Upper lobe of right lung (tissue), 1 donor: ENCODE data around the gene ITIH2. TPM values are rescaled to one million over a fixed set of nuclear protein-coding genes. Genes with fewer than 3 reads are reported as not detected.

Experiments used
- ATAC-seq: fragments of 200-7000 bp; cut with Tn5 transposase; one replicate; pipeline ENCODE4 v1.9.1; 2020; ENCODE audit warnings: mild to moderate bottlenecking, moderate library complexity
- DNase-seq: peaks from one replicate; pipeline ENCODE4 v3.0.0-alpha.2; 2020
- H3K27ac ChIP-seq: fragments of 200-600 bp; one replicate; pipeline ENCODE4 v1.8.0; 2022
- H3K27me3 ChIP-seq: fragments of 200-600 bp; one replicate; pipeline ENCODE4 v1.8.0; 2022; ENCODE audit warnings: mild to moderate bottlenecking
- H3K36me3 ChIP-seq: fragments of 200-600 bp; one replicate; pipeline ENCODE4 v1.8.0; 2022
- H3K4me1 ChIP-seq: fragments of 200-600 bp; one replicate; pipeline ENCODE4 v1.8.0; 2022
- H3K4me3 ChIP-seq: fragments of 200-600 bp; one replicate; pipeline ENCODE4 v1.8.0; 2022; ENCODE audit warnings: mild to moderate bottlenecking
- H3K9me3 ChIP-seq: fragments of 200-600 bp; one replicate; pipeline ENCODE4 v1.8.0; 2022
- intact Hi-C: fragments of 100-400 bp; cut with DNase I; formaldehyde crosslinking; loops from one replicate; pipeline ENCODE4 v1.11.0; 2022
- total RNA-seq: library from RNA; stranded (reverse); fragmentation: NEBNext Ultra II Directional; extraction: Animal tissue kit (Norgen Biotek cat#: 25700); gene quantifications from one replicate; pipeline ENCODE4 v1.2.1, GENCODE V29; 2021
- TF ChIP-seq, protein P1 (sequence below): fragments of 200-600 bp; IDR thresholded peaks from one replicate; pipeline ENCODE4 v1.8.0; 2022; ENCODE audit warnings: antibody characterized with exemption
- donor health status: DM: no; HTN: yes; CAD: no; lungs with severe emphysema.

Gene ITIH2
- total RNA-seq, 1 donor from 2014 or later = 1.3 TPM

DNA sequence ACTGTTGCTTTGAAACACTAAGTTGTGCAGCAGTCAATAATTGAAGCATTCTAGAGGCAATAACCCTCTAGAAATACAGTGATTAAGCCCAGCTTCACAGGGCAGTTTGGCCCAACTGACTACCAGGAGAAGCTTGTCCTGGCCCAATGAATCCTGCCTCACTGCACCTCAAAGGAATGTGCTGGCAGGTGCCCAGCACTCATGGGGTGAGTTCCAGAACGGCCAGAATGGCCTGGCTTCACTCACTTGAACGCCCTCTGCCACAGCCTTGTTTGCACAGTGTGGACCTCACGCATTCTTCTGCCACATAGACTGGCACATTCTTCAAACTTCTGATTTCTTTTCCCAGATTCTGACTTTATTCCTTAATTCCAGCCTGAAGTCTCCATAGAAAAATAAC, 6.6 kb upstream of the ITIH2 start:
- H3K36me3 ChIP-seq = no peaks in the 10 kb centered on the region
- H3K4me1 ChIP-seq = no peaks in the 10 kb centered on the region
- no peaks in the 10 kb centered on the region for H3K27me3 ChIP-seq
- TF ChIP-seq, protein P1, sequence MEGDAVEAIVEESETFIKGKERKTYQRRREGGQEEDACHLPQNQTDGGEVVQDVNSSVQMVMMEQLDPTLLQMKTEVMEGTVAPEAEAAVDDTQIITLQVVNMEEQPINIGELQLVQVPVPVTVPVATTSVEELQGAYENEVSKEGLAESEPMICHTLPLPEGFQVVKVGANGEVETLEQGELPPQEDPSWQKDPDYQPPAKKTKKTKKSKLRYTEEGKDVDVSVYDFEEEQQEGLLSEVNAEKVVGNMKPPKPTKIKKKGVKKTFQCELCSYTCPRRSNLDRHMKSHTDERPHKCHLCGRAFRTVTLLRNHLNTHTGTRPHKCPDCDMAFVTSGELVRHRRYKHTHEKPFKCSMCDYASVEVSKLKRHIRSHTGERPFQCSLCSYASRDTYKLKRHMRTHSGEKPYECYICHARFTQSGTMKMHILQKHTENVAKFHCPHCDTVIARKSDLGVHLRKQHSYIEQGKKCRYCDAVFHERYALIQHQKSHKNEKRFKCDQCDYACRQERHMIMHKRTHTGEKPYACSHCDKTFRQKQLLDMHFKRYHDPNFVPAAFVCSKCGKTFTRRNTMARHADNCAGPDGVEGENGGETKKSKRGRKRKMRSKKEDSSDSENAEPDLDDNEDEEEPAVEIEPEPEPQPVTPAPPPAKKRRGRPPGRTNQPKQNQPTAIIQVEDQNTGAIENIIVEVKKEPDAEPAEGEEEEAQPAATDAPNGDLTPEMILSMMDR = no peak
- no peaks in the 10 kb centered on the region for H3K9me3 ChIP-seq
- no peak overlapping the region for H3K4me3 ChIP-seq
- H3K27ac ChIP-seq = peak overlapping the region; percentile 24
- peak; percentile 85 for DNase-seq
- intact Hi-C loops = no loop called here
- peak; percentile 97 for ATAC-seq

DNA sequence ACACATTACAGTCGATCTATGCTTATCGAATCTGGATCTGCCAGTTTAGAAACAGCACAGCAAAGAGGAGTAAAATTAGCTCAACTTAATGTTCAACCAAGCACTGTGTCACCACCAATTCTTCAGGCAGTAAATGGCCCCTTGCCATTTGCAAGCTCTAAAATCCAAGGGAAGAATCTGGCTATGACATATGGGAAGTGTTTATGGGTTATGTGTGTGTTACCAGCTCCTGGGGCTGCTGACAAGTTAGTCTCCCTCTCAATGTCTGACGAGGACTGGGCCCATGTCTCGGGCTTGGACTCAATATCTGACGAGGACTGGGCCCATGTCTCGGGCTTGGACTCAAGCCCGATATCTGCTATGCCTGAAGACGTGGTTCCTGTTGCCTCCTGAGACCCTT, 5.7 kb upstream of the ITIH2 start:
- Histone ChIP-seq H3K4me3 (no peak overlapping the region), H3K27ac (no peak overlapping the region), H3K4me1 (no peaks in the 10 kb centered on the region), H3K9me3 (no peaks in the 10 kb centered on the region), H3K36me3 (no peaks in the 10 kb centered on the region), H3K27me3 (no peaks in the 10 kb centered on the region)
- TF ChIP-seq, protein P1 = no peak
- intact Hi-C loops = no loop called here
- ATAC-seq (no peak), DNase-seq (no peak)

- Histone ChIP-seq H3K4me1 (no peaks in the 10 kb centered on the region), H3K27me3 (peaks cover 3% of the 10 kb centered on the region), H3K27ac (no peak overlapping the region), H3K36me3 (no peaks in the 10 kb centered on the region), H3K9me3 (no peaks in the 10 kb centered on the region), H3K4me3 (no peak overlapping the region)
- no peak for DNase-seq
- no peak for ATAC-seq
- intact Hi-C loops = no loop called here
- TF ChIP-seq, protein P1 = no peak
Observed at GRCh38 chr10:7700577-7701125, 2.5 kb upstream of the ITIH2 start.

DNA sequence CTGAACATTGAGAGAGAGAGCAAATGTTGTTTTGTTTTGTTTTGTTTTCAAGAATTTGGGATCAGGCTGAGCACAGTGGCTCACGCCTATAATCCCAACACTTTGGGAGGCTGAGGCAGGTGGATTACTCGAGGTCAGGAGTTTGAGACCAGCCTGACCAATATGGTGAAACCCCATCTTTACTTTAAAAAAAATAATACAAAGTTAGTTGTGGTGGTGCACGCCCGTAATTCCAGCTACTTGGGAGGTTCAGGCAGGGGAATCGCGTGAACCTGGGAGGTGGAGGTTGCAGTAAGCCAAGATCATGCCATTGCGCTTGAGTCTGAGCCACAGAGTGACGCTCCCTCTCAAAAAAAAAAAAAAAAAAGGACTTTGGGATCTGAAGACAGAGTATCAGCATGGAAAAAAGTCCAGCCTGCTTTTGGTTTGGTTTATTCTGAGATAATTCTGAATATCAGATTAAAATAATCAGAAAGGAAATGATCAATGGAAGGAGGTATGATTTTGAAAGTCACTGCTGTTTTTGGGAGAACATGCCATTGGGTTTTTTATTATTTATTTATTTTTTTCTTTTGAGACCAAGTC, 1.9 kb upstream of the ITIH2 start:
- Histone ChIP-seq H3K9me3 (no peaks in the 10 kb centered on the region), H3K27me3 (peaks cover 3% of the 10 kb centered on the region), H3K4me3 (no peak overlapping the region), H3K4me1 (no peaks in the 10 kb centered on the region), H3K36me3 (no peaks in the 10 kb centered on the region), H3K27ac (no peak overlapping the region)
- DNase-seq (no peak), ATAC-seq (no peak)
- TF ChIP-seq, protein P1 = no peak
- intact Hi-C loops = no loop called here

GRCh38 chr10:7702288-7702812, 766 bp upstream of the ITIH2 start:
- H3K27me3 ChIP-seq = peaks cover 3% of the 10 kb centered on the region
- no peak overlapping the region for H3K4me3 ChIP-seq
- H3K4me1 ChIP-seq = no peaks in the 10 kb centered on the region
- ATAC-seq (no peak), DNase-seq (no peak)
- no peaks in the 10 kb centered on the region for H3K36me3 ChIP-seq
- no peak overlapping the region for H3K27ac ChIP-seq
- TF ChIP-seq, protein P1 = no peak
- intact Hi-C loops = no loop called here
- H3K9me3 ChIP-seq = no peaks in the 10 kb centered on the region
